ENCODE results near the gene CABP7.

DNA sequence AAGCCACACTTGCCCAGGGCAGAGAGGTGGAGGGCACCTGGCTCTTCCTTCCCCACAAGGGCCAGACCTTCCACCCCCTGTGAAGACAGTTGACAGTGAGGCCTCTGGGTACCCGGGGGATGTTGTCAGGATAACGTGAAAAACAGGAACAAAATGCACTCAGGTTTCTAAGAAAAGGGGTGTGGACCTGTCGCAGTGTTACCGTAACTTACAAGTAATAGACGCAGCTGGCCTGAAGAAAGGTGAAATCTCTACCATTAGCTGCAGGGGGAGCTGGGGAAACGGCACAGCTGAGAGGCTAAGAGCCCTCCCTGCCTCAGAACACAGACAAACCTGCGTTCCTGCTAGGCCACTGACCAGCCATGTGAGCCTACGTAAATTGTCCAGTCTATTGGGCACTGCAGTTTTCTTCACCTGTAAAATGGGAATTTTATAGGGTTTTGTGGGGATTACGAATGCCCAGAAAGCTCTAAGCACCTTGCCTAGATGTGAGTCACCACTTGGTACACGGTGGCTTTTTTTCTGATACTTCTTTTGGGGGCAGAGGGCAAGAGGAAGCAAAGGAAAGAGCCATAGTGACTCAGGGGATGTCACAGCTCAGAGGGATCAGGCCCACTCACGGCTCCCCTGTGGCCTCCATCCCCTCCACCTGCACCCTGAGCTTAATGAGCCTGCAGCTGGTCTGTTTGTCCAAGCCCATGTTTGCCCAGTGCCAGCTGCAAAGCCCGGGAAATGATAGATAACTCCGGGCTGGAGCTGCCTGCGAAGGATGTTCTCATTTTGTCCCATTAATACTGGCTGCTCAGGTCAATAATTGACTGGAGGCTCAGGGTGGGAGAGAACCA is 18.4 kb upstream of the CABP7 start:
- TF ChIP-seq, protein P1, sequence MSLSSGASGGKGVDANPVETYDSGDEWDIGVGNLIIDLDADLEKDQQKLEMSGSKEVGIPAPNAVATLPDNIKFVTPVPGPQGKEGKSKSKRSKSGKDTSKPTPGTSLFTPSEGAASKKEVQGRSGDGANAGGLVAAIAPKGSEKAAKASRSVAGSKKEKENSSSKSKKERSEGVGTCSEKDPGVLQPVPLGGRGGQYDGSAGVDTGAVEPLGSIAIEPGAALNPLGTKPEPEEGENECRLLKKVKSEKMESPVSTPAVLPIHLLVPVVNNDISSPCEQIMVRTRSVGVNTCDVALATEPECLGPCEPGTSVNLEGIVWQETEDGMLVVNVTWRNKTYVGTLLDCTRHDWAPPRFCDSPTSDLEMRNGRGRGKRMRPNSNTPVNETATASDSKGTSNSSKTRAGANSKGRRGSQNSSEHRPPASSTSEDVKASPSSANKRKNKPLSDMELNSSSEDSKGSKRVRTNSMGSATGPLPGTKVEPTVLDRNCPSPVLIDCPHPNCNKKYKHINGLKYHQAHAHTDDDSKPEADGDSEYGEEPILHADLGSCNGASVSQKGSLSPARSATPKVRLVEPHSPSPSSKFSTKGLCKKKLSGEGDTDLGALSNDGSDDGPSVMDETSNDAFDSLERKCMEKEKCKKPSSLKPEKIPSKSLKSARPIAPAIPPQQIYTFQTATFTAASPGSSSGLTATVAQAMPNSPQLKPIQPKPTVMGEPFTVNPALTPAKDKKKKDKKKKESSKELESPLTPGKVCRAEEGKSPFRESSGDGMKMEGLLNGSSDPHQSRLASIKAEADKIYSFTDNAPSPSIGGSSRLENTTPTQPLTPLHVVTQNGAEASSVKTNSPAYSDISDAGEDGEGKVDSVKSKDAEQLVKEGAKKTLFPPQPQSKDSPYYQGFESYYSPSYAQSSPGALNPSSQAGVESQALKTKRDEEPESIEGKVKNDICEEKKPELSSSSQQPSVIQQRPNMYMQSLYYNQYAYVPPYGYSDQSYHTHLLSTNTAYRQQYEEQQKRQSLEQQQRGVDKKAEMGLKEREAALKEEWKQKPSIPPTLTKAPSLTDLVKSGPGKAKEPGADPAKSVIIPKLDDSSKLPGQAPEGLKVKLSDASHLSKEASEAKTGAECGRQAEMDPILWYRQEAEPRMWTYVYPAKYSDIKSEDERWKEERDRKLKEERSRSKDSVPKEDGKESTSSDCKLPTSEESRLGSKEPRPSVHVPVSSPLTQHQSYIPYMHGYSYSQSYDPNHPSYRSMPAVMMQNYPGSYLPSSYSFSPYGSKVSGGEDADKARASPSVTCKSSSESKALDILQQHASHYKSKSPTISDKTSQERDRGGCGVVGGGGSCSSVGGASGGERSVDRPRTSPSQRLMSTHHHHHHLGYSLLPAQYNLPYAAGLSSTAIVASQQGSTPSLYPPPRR (CRISPR knock-in tag; IDR thresholded peaks at IDR 0.05; ENCODE audit: borderline replicate concordance) = no peak
- TF ChIP-seq, protein P2, sequence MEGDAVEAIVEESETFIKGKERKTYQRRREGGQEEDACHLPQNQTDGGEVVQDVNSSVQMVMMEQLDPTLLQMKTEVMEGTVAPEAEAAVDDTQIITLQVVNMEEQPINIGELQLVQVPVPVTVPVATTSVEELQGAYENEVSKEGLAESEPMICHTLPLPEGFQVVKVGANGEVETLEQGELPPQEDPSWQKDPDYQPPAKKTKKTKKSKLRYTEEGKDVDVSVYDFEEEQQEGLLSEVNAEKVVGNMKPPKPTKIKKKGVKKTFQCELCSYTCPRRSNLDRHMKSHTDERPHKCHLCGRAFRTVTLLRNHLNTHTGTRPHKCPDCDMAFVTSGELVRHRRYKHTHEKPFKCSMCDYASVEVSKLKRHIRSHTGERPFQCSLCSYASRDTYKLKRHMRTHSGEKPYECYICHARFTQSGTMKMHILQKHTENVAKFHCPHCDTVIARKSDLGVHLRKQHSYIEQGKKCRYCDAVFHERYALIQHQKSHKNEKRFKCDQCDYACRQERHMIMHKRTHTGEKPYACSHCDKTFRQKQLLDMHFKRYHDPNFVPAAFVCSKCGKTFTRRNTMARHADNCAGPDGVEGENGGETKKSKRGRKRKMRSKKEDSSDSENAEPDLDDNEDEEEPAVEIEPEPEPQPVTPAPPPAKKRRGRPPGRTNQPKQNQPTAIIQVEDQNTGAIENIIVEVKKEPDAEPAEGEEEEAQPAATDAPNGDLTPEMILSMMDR (CRISPR knock-in tag; IDR thresholded peaks at IDR 0.05) = peak; percentile 62
- TF ChIP-seq ZNF777 (CRISPR knock-in tag; IDR thresholded peaks at IDR 0.05) = no peak
- no peak for TF ChIP-seq IRF2 (CRISPR knock-in tag; IDR thresholded peaks at IDR 0.05)
- no peak for TF ChIP-seq BHLHE40 (IDR thresholded peaks at IDR 0.05; ENCODE audit: low read length)
- no peak for TF ChIP-seq ZNF672 (CRISPR knock-in tag; IDR thresholded peaks at IDR 0.05)
- no peak for TF ChIP-seq ZNF788 (CRISPR knock-in tag; IDR thresholded peaks at IDR 0.05; ENCODE audit: borderline replicate concordance)
- TF ChIP-seq CHD2 (IDR thresholded peaks at IDR 0.05; ENCODE audit: low read depth, low read length) = no peak
- TF ChIP-seq ZFP91 (CRISPR knock-in tag; IDR thresholded peaks at IDR 0.05; ENCODE audit: borderline replicate concordance) = no peak
- TF ChIP-seq, protein P3, sequence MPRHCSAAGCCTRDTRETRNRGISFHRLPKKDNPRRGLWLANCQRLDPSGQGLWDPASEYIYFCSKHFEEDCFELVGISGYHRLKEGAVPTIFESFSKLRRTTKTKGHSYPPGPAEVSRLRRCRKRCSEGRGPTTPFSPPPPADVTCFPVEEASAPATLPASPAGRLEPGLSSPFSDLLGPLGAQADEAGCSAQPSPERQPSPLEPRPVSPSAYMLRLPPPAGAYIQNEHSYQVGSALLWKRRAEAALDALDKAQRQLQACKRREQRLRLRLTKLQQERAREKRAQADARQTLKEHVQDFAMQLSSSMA (CRISPR knock-in tag; IDR thresholded peaks at IDR 0.05) = no peak
- TF ChIP-seq THRA (CRISPR knock-in tag; IDR thresholded peaks at IDR 0.05; ENCODE audit: borderline replicate concordance) = no peak
- TF ChIP-seq, protein P4, sequence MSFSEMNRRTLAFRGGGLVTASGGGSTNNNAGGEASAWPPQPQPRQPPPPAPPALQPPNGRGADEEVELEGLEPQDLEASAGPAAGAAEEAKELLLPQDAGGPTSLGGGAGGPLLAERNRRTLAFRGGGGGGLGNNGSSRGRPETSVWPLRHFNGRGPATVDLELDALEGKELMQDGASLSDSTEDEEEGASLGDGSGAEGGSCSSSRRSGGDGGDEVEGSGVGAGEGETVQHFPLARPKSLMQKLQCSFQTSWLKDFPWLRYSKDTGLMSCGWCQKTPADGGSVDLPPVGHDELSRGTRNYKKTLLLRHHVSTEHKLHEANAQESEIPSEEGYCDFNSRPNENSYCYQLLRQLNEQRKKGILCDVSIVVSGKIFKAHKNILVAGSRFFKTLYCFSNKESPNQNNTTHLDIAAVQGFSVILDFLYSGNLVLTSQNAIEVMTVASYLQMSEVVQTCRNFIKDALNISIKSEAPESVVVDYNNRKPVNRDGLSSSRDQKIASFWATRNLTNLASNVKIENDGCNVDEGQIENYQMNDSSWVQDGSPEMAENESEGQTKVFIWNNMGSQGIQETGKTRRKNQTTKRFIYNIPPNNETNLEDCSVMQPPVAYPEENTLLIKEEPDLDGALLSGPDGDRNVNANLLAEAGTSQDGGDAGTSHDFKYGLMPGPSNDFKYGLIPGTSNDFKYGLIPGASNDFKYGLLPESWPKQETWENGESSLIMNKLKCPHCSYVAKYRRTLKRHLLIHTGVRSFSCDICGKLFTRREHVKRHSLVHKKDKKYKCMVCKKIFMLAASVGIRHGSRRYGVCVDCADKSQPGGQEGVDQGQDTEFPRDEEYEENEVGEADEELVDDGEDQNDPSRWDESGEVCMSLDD (CRISPR knock-in tag; IDR thresholded peaks at IDR 0.05; ENCODE audit: borderline replicate concordance) = no peak
- TF ChIP-seq ZNF552 (CRISPR knock-in tag; IDR thresholded peaks at IDR 0.05; ENCODE audit: borderline replicate concordance) = no peak
- no peak for TF ChIP-seq MZF1 (CRISPR knock-in tag; IDR thresholded peaks at IDR 0.05; ENCODE audit: borderline replicate concordance)
